ENCODE data around the gene MAPK12.

MAPK12 gene

GRCh38 chr22:50261615-50262459 lies at the start of gene MAPK12:
Gene MAPK12 (minus strand): TSS chr22:50261683. CDS start chr22:50261509, 174 bp downstream.
- DNase-seq = peak; percentile 90

- DNase-seq = no peak
Observed at GRCh38 chr22:50310949-50311444, 49.5 kb upstream of the MAPK12 start.

GRCh38 chr22:50310031-50310722 lies 48.7 kb upstream of the MAPK12 start:
- no peak for DNase-seq

GRCh38 chr22:50309601-50309991 lies 48.1 kb upstream of the MAPK12 start:
- DNase-seq = no peak

- no peak for DNase-seq
Observed at GRCh38 chr22:50308986-50309600, 47.6 kb upstream of the MAPK12 start.

- DNase-seq = peak; percentile 25
Observed at GRCh38 chr22:50308597-50308935, 47.1 kb upstream of the MAPK12 start.

GRCh38 chr22:50307890-50308596 lies 46.6 kb upstream of the MAPK12 start:
- peak; percentile 46 for DNase-seq

- peak; percentile 96 for DNase-seq
Observed at GRCh38 chr22:50306753-50307749, 45.6 kb upstream of the MAPK12 start, which contains the start of gene PLXNB2. Gene PLXNB2 (minus strand): TSS chr22:50307646. CDS start chr22:50290584, 17,062 bp downstream.

GRCh38 chr22:50305923-50306566 lies 44.6 kb upstream of the MAPK12 start:
- DNase-seq = peak; percentile 96

- DNase-seq = no peak
Observed at GRCh38 chr22:50305393-50305922, 44.0 kb upstream of the MAPK12 start.

GRCh38 chr22:50304528-50305392 lies 43.3 kb upstream of the MAPK12 start:
- DNase-seq = peak; percentile 76

- DNase-seq = peak; percentile 39
Observed at GRCh38 chr22:50303848-50304527, 42.5 kb upstream of the MAPK12 start.

- peak; percentile 14 for DNase-seq
Observed at GRCh38 chr22:50303515-50303847, 42.0 kb upstream of the MAPK12 start.

- DNase-seq = peak; percentile 77
Observed at GRCh38 chr22:50302564-50302963, 41.1 kb upstream of the MAPK12 start.

- DNase-seq = no peak
Observed at GRCh38 chr22:50302041-50302541, 40.6 kb upstream of the MAPK12 start.

- DNase-seq = peak; percentile 96
Observed at GRCh38 chr22:50301581-50301991, 40.1 kb upstream of the MAPK12 start.

GRCh38 chr22:50300620-50301257 lies 39.3 kb upstream of the MAPK12 start:
- peak; percentile 42 for DNase-seq

Measured in NCI-H69 (cell line).